IMR-90 (cell line): ENCODE data around the gene CYP2C9. TPM values are rescaled to one million over a fixed set of nuclear protein-coding genes. Genes with fewer than 3 reads are reported as not detected.

ENCODE experiments used
- ATAC-seq: fragments of 200-7000 bp; cut with Tn5 transposase; 2 replicates; pipeline ENCODE4 v1.9.1; 2020; ENCODE audit warnings: low read depth, mild to moderate bottlenecking, moderate library complexity
- BruUV-seq: library from RNA; stranded (reverse); fragments of 400-500 nt; replicated peaks from 2 replicates; lab custom pipeline; 2021; lab: Mats Ljungman, UMichigan
- CTCF ChIA-PET: fragments of 300-600 bp; formaldehyde crosslinking; extraction: SDS; loops from one replicate; lab custom pipeline; 2021; ENCODE audit warnings: antibody characterized with exemption; lab: Yijun Ruan, JAX
- POLR2A ChIA-PET: fragments of 300-600 bp; sonication (Branson Sonifier 250); formaldehyde crosslinking; loops from one replicate; lab custom pipeline; 2022; ENCODE audit warnings: antibody characterized with exemption; ENCODE audit not compliant: unreplicated experiment; lab: Charles Lee
- DNase-seq: peaks from one replicate; pipeline ENCODE4 v3.0.0; 2013
- H2AFZ ChIP-seq: replicated peaks from 2 replicates; pipeline ENCODE3; 2013; ENCODE audit warnings: low read length, mild to moderate bottlenecking; ENCODE audit not compliant: poor library complexity
- H2AK5ac ChIP-seq: 2 replicates; pipeline ENCODE4 v1.6.1; 2013; ENCODE audit warnings: low read depth, low read length, inconsistent platforms
- H2AK9ac ChIP-seq: replicated peaks from 2 replicates; pipeline ENCODE3; 2013; ENCODE audit warnings: mild to moderate bottlenecking, low read depth, low read length, moderate library complexity; ENCODE audit not compliant: poor library complexity
- H2BK120ac ChIP-seq: 2 replicates; pipeline ENCODE4 v1.6.1; 2013; ENCODE audit warnings: low read depth, low read length, inconsistent platforms
- H2BK15ac ChIP-seq: 3 replicates; pipeline ENCODE4 v1.6.1; 2013; ENCODE audit warnings: low read depth, low read length, inconsistent platforms
- H2BK20ac ChIP-seq: 2 replicates; pipeline ENCODE4 v1.6.1; 2013; ENCODE audit warnings: low read depth, mild to moderate bottlenecking, inconsistent platforms, low read length, moderate library complexity
- H2BK5ac ChIP-seq: 2 replicates; pipeline ENCODE4 v1.6.1; 2013; ENCODE audit warnings: mild to moderate bottlenecking, low read depth, low read length, inconsistent platforms; ENCODE audit not compliant: poor library complexity, severe bottlenecking
- H3K14ac ChIP-seq: replicated peaks from 2 replicates; pipeline ENCODE4 v1.6.1; 2013; ENCODE audit warnings: low read depth, low read length, inconsistent platforms
- H3K18ac ChIP-seq: 2 replicates; pipeline ENCODE4 v1.6.1; 2013; ENCODE audit warnings: low read depth, low read length, control low read depth
- H3K23ac ChIP-seq: 2 replicates; pipeline ENCODE4 v1.6.1; 2013; ENCODE audit warnings: low read depth, low read length, inconsistent platforms
- H3K27ac ChIP-seq: 2 replicates; pipeline ENCODE4 v1.5.1; 2013; ENCODE audit warnings: mild to moderate bottlenecking, control low read depth, low read length; ENCODE audit not compliant: insufficient read depth
- H3K27me3 ChIP-seq: 2 replicates; pipeline ENCODE4 v1.6.1; 2013; ENCODE audit warnings: low read length; ENCODE audit not compliant: control insufficient read depth, insufficient read depth
- H3K36me3 ChIP-seq: 2 replicates; pipeline ENCODE4 v1.6.1; 2013; ENCODE audit warnings: low read length, mixed read lengths; ENCODE audit not compliant: control insufficient read depth, insufficient read depth
- H3K4ac ChIP-seq: 2 replicates; pipeline ENCODE4 v1.6.1; 2013; ENCODE audit warnings: low read depth, low read length, inconsistent platforms
- H3K4me1 ChIP-seq: 2 replicates; pipeline ENCODE4 v1.6.1; 2013; ENCODE audit warnings: low read length, mixed read lengths; ENCODE audit not compliant: control insufficient read depth, insufficient read depth
- H3K4me2 ChIP-seq: 2 replicates; pipeline ENCODE4 v1.6.1; 2013; ENCODE audit warnings: low read depth, mild to moderate bottlenecking, control low read depth, low read length, moderate library complexity
- H3K4me3 ChIP-seq: 2 replicates; pipeline ENCODE4 v1.5.1; 2013; ENCODE audit warnings: low read depth, mild to moderate bottlenecking, control low read depth, low read length, moderate library complexity; ENCODE audit not compliant: insufficient read depth
- H3K56ac ChIP-seq: 2 replicates; pipeline ENCODE4 v1.6.1; 2013; ENCODE audit warnings: low read length, inconsistent platforms; ENCODE audit not compliant: insufficient read depth; ENCODE audit errors: extremely low read depth
- H3K79me1 ChIP-seq, 2 experiments: 2 replicates each; pipeline ENCODE4 v1.6.1; 2013; ENCODE audit warnings: low read length in 2 of 2, inconsistent platforms in 1 of 2, low read depth in 1 of 2
- H3K9ac ChIP-seq: 2 replicates; pipeline ENCODE4 v1.6.1; 2013; ENCODE audit warnings: low read depth, low read length, control low read depth
- H3K9me1 ChIP-seq: 2 replicates; pipeline ENCODE4 v1.6.1; 2013; ENCODE audit warnings: low read length, inconsistent platforms; ENCODE audit not compliant: insufficient read depth
- H3K9me3 ChIP-seq: 2 replicates; pipeline ENCODE4 v1.6.1; 2013; ENCODE audit warnings: low read length; ENCODE audit not compliant: control insufficient read depth, insufficient read depth
- H4K20me1 ChIP-seq: 2 replicates; pipeline ENCODE4 v1.6.1; 2013; ENCODE audit warnings: low read length, inconsistent platforms; ENCODE audit not compliant: insufficient read depth
- H4K5ac ChIP-seq: 2 replicates; pipeline ENCODE4 v1.6.1; 2013; ENCODE audit warnings: mild to moderate bottlenecking, low read depth, low read length, control low read depth
- H4K8ac ChIP-seq, 2 experiments: 2 replicates each; pipeline ENCODE4 v1.6.1; 2013; ENCODE audit warnings: low read depth in 2 of 2, low read length in 2 of 2, control low read depth in 1 of 2, inconsistent platforms in 1 of 2
- H4K91ac ChIP-seq: 2 replicates; pipeline ENCODE4 v1.6.1; 2013; ENCODE audit warnings: low read depth, low read length, inconsistent platforms; ENCODE audit not compliant: insufficient read depth
- CEBPB ChIP-seq: IDR thresholded peaks from 2 replicates; pipeline ENCODE4 v1.6.1; 2012; ENCODE audit warnings: low read depth, low read length, improper control_type of control experiment
- CHD1 ChIP-seq: IDR thresholded peaks from 2 replicates; pipeline ENCODE4 v1.6.1; 2012; ENCODE audit warnings: low read depth, low read length, improper control_type of control experiment
- CTCF ChIP-seq: conservative IDR thresholded peaks from 2 replicates; pipeline ENCODE4 v1.5.1; 2012; ENCODE audit warnings: mild to moderate bottlenecking, low read depth, low read length, improper control_type of control experiment
- FOS ChIP-seq: fragments of 150-350 bp; IDR thresholded peaks from 2 replicates; pipeline ENCODE4 v1.6.1; 2016; ENCODE audit warnings: low read depth, low read length
- MAFK ChIP-seq: IDR thresholded peaks from 2 replicates; pipeline ENCODE4 v1.6.1; 2012; ENCODE audit warnings: low read depth, low read length, improper control_type of control experiment
- MXI1 ChIP-seq: IDR thresholded peaks from 2 replicates; pipeline ENCODE4 v1.6.1; 2012; ENCODE audit warnings: low read depth, mild to moderate bottlenecking, low read length, moderate library complexity, borderline replicate concordance
- NFE2L2 ChIP-seq: fragments of 150-350 bp; IDR thresholded peaks from 2 replicates; pipeline ENCODE4 v1.6.1; 2016; ENCODE audit warnings: low read depth, mild to moderate bottlenecking, low read length
- RAD21 ChIP-seq: IDR thresholded peaks from 2 replicates; pipeline ENCODE4 v1.6.1; 2012; ENCODE audit warnings: low read length, improper control_type of control experiment
- RCOR1 ChIP-seq: IDR thresholded peaks from 2 replicates; pipeline ENCODE4 v1.6.1; 2012; ENCODE audit warnings: mild to moderate bottlenecking, low read length, improper control_type of control experiment; ENCODE audit not compliant: insufficient replicate concordance
- RFX5 ChIP-seq: IDR thresholded peaks from 2 replicates; pipeline ENCODE4 v1.8.0; 2012; ENCODE audit warnings: low read depth, mild to moderate bottlenecking, low read length, moderate library complexity
- WGBS, 2 experiments: methylation state at CpG; one replicate each; pipeline versions ENCODE4 v1.1.5 to v1.1.7; 2013; ENCODE audit warnings: missing lambda C conversion rate in 2 of 2; ENCODE audit not compliant: insufficient read length in 1 of 2; ENCODE audit errors: extremely low coverage in 2 of 2; 5-methylcytosine and 5-hydroxymethylcytosine counted together
- dilution Hi-C: fragments of 300-500 bp; cut with HindIII; formaldehyde crosslinking; loops from one replicate; pipeline ENCODE4 v1.14.3; 2018; ENCODE audit warnings: low sequenced_read_pairs; ENCODE audit not compliant: unreplicated experiment
- in situ Hi-C: fragments of 300-500 bp; cut with MboI; formaldehyde crosslinking; loops from 3 replicates; pipeline ENCODE4 v1.14.3; 2019; ENCODE audit warnings: low sequenced_read_pairs, inconsistent platforms, mixed read lengths
- intact Hi-C: fragments of 100-400 bp; cut with micrococcal nuclease; formaldehyde crosslinking; loops from 2 replicates; pipeline ENCODE4 v1.10.0; 2022
- polyA plus RNA-seq, 3 experiments: library from polyadenylated mRNA; depleted of rRNA; stranded (reverse); fragments of >200 nt; gene quantifications; 2 replicates each; pipeline ENCODE4 v1.2.3, GENCODE V29; 2012; ENCODE audit warnings: low replicate concordance in 1 of 3
- total RNA-seq: library from RNA; depleted of rRNA; stranded (reverse); fragments of >200 nt; gene quantifications from 2 replicates; pipeline ENCODE4 v1.2.3, GENCODE V29; 2012
- TF ChIP-seq, protein P1 (sequence below): fragments of 150-350 bp; IDR thresholded peaks from 2 replicates; pipeline ENCODE4 v1.6.1; 2016; ENCODE audit warnings: low read depth, mild to moderate bottlenecking, low read length, moderate library complexity, borderline replicate concordance
- TF ChIP-seq, protein P2 (sequence below): fragments of 150-350 bp; IDR thresholded peaks from 2 replicates; pipeline ENCODE4 v1.6.1; 2017; ENCODE audit warnings: mild to moderate bottlenecking, antibody characterized with exemption, low read length, low read depth

CYP2C9 gene
- total and polyA plus RNA-seq, 2 of the 4 experiments (the other 2 are of a cell fraction) = not detected

GRCh38 chr10:94889123-94889522, 49.3 kb upstream of the CYP2C9 start:
- WGBS, 2 experiments = no CpG with 5 or more reads among the region's 3 CpGs
- in situ Hi-C loops = no loop called here

More at GRCh38 chr10:94889123-94889522, 49.3 kb upstream of the CYP2C9 start:
- TF ChIP-seq, protein P1, sequence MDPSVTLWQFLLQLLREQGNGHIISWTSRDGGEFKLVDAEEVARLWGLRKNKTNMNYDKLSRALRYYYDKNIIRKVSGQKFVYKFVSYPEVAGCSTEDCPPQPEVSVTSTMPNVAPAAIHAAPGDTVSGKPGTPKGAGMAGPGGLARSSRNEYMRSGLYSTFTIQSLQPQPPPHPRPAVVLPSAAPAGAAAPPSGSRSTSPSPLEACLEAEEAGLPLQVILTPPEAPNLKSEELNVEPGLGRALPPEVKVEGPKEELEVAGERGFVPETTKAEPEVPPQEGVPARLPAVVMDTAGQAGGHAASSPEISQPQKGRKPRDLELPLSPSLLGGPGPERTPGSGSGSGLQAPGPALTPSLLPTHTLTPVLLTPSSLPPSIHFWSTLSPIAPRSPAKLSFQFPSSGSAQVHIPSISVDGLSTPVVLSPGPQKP = no peak
- TF ChIP-seq CEBPB (no peak), CHD1 (no peak), RCOR1 (no peak), MAFK (no peak), MXI1 (no peak), FOS (no peak), RAD21 (no peak), RFX5 (no peak), NFE2L2 (no peak), CTCF (no peak)
- TF ChIP-seq, protein P2, sequence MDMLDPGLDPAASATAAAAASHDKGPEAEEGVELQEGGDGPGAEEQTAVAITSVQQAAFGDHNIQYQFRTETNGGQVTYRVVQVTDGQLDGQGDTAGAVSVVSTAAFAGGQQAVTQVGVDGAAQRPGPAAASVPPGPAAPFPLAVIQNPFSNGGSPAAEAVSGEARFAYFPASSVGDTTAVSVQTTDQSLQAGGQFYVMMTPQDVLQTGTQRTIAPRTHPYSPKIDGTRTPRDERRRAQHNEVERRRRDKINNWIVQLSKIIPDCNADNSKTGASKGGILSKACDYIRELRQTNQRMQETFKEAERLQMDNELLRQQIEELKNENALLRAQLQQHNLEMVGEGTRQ = no peak
- Histone ChIP-seq H3K4ac (no peak overlapping the region), H3K27me3 (no peaks in the 10 kb centered on the region), H2BK120ac (no peak overlapping the region), H4K20me1 (no peaks in the 10 kb centered on the region), H2BK20ac (no peak overlapping the region), H2AK5ac (no peak overlapping the region), H3K9me3 (peaks cover 9% of the 10 kb centered on the region), H3K4me3 (no peak overlapping the region), H2AK9ac (no peak overlapping the region), H3K9ac (no peak overlapping the region), H3K56ac (no peak overlapping the region), H3K23ac (no peak overlapping the region), H4K5ac (no peak overlapping the region), H3K9me1 (no peaks in the 10 kb centered on the region), H4K91ac (no peak overlapping the region), H2BK15ac (no peak overlapping the region), H3K14ac (no peak overlapping the region), H3K79me1 (no peaks in the 10 kb centered on the region), H3K36me3 (no peaks in the 10 kb centered on the region), H4K8ac (no peak overlapping the region), H3K18ac (no peak overlapping the region), H2AFZ (no peak overlapping the region), H3K4me1 (no peaks in the 10 kb centered on the region), H3K4me2 (no peak overlapping the region), H2BK5ac (no peak overlapping the region), H3K27ac (no peak overlapping the region)
- dilution Hi-C loops = no loop called here
- ChIA-PET POLR2A (no interaction called here), CTCF (no interaction called here)
- intact Hi-C loops = no loop called here
- ATAC-seq (no peak), DNase-seq (no peak)
- BruUV-seq = no TSS peak
